Retinal pigment epithelial cell (primary cell): ENCODE results near the gene CTSD.

Source experiments
- DNase-seq: peaks from one replicate; pipeline ENCODE4 v3.0.0-alpha.2; 2010; ENCODE audit warnings: low read depth
- H3K4me3 ChIP-seq: 2 replicates; pipeline ENCODE4 v1.5.1; 2011; ENCODE audit warnings: mild to moderate bottlenecking, low read length, control low read depth, moderate library complexity
- TF ChIP-seq, protein P1 (sequence below): conservative IDR thresholded peaks from 2 replicates; pipeline ENCODE4 v1.5.1; 2011; ENCODE audit warnings: low read depth, low read length, control low read depth, inconsistent platforms

Gene CTSD

GRCh38 chr11:1766719-1767398, 3.1 kb upstream of the CTSD start:
- no peak for DNase-seq
- H3K4me3 ChIP-seq = no peak overlapping the region
- TF ChIP-seq, protein P1, sequence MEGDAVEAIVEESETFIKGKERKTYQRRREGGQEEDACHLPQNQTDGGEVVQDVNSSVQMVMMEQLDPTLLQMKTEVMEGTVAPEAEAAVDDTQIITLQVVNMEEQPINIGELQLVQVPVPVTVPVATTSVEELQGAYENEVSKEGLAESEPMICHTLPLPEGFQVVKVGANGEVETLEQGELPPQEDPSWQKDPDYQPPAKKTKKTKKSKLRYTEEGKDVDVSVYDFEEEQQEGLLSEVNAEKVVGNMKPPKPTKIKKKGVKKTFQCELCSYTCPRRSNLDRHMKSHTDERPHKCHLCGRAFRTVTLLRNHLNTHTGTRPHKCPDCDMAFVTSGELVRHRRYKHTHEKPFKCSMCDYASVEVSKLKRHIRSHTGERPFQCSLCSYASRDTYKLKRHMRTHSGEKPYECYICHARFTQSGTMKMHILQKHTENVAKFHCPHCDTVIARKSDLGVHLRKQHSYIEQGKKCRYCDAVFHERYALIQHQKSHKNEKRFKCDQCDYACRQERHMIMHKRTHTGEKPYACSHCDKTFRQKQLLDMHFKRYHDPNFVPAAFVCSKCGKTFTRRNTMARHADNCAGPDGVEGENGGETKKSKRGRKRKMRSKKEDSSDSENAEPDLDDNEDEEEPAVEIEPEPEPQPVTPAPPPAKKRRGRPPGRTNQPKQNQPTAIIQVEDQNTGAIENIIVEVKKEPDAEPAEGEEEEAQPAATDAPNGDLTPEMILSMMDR = no peak

GRCh38 chr11:1765871-1766718, 2.4 kb upstream of the CTSD start:
- TF ChIP-seq, protein P1 = peak; percentile 32
- no peak overlapping the region for H3K4me3 ChIP-seq
- DNase-seq = no peak

- H3K4me3 ChIP-seq = peak overlapping the region; percentile 83
- TF ChIP-seq, protein P1 = no peak
- DNase-seq = no peak
Measured at GRCh38 chr11:1763336-1763795, 361 bp downstream of the CTSD start.

- DNase-seq = no peak
Measured at GRCh38 chr11:1762537-1763302, 1.0 kb downstream of the CTSD start.

DNA sequence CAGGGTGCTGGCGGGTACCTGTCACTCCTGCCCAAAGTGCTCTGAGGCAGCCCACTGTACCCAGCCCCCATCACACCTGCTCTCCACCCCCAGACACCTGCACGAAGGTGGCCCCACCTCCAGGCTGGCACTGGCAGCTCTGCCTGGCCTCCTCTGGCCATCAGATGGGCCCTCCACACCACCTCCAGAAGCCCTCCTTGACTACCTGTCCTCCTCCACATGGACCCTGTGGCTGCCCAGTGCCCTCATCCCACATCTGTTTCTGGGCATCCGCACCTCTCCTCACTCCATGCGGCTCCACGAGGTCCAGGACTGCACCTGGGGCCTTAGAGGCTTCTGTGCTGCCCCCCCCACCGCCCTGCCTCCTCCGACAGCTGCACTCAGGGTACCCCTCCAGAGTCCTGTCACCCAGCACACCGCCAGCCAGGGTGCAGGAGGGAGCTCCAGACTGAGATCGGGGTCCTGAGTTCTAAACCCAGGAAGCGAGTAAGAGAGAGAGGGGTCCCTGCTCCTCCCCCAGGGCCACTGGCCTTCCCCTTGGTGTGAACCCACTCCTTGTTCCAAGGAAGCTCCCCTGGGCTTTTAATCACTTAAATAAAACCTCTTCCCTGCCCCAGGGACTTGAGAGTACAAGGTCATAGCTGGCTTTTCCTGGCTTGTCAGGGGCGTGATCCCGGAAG, 1.7 kb downstream of the CTSD start:
- peak overlapping the region; percentile 83 for H3K4me3 ChIP-seq
- TF ChIP-seq, protein P1 = no peak
- no peak for DNase-seq

More at GRCh38 chr11:1762537-1763302, 1.0 kb downstream of the CTSD start:
- TF ChIP-seq, protein P1 = no peak
- peak overlapping the region; percentile 83 for H3K4me3 ChIP-seq

- TF ChIP-seq, protein P1 = no peak
- H3K4me3 ChIP-seq = peak overlapping the region; percentile 83
- no peak for DNase-seq
Measured at GRCh38 chr11:1761110-1761856, 2.4 kb downstream of the CTSD start.
